CD4-positive, alpha-beta T cell treated with Interleukin-12 subunit alpha and Interleukin-12 subunit beta, for 1 hour (primary cell): ENCODE data around the gene RNPEP.
"Not testable (repeated sequence)": the region's sequence is repeated elsewhere in the genome, so short reads cannot be mapped to it uniquely, and the experiment has no call there.

Source experiments
- DNase-seq: peaks from one replicate; pipeline ENCODE4 v3.0.0-alpha.2; 2020

Gene RNPEP

DNA sequence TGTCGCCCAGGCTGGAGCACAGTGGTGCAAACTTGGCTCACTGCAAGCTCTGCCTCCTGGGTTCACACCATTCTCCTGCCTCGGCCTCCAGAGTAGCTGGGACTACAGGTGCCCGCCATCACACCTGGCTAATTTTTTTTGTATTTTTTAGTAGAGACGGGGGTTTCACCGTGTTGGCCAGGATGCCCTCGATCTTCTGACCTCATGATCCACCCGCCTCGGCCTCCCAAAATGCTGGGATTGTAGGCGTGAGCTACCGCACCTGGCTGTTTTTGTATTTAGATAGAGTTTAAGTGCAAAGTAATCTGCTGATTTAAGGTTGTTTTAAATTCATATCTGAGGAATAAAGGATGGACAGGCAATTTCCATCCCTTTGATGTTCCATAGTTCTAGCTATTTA, 20.1 kb upstream of the RNPEP start:
- DNase-seq, result not testable (repeated sequence)

GRCh38 chr1:201964261-201964660, 18.2 kb upstream of the RNPEP start:
- DNase-seq, result no peak

- no peak for DNase-seq
Observed at GRCh38 chr1:201966171-201966570, 16.3 kb upstream of the RNPEP start.

GRCh38 chr1:201968202-201968925, 14.1 kb upstream of the RNPEP start:
- DNase-seq, result no peak

DNA sequence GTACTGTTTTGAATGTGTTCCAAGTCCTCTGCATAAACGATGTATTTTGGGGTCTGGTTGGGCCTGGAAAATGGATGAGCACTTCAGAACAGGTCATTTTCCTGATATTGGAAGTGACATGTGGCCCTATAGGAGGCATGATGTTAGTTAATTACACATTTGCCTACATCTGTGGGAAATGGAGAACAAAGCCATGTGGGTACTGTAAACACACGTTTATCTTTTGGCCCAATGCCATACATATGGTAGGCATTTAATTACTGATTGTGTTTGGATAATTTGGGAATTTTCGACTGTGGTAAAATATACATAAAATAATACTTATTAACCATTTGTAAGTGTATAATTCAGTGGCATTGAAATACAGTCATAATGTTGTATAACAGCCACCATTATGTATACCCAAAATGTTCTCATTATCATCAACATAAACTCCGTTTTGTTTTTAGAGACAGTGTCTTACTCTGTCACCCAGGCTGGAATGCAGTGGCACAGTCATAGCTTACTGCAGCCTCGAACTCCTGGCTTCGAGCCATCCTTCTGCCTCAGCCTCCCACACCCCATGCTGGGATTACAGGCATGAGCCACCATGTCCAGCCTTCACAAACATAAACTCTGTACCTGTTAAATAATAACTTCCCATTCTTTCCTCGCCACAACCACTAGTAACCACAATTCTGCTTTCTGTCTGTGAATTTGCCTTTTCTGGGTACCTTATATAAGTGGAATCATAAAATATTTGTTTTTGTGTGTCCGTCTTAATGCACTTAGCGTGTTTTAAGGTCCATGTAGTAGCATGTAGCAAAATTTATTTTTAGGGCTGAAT, 11.9 kb upstream of the RNPEP start:
- DNase-seq, result no peak

GRCh38 chr1:201982082-201982622, 296 bp upstream of the RNPEP start:
- peak; percentile 77 for DNase-seq

DNA sequence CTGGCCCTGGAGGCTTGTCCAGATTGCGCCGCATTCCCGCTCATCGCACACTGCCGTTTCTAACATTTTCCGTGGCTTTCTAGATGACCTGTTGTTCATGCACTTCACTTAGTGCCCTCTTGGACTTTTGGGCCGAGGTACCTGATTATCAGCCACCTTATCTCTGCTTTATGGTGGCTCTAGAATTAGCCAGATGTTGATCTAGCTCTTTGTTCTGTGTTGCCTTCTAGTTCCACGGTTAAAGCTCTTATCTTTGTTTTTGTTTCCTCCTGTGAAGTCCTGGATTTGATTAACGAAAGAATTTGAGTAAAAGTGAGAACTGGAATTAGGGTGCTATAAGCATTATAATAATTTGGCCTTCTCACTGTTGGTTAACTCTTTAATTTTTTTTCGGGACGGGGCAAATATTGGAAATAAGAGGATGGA, 945 bp downstream of the RNPEP start:
- no peak for DNase-seq

DNA sequence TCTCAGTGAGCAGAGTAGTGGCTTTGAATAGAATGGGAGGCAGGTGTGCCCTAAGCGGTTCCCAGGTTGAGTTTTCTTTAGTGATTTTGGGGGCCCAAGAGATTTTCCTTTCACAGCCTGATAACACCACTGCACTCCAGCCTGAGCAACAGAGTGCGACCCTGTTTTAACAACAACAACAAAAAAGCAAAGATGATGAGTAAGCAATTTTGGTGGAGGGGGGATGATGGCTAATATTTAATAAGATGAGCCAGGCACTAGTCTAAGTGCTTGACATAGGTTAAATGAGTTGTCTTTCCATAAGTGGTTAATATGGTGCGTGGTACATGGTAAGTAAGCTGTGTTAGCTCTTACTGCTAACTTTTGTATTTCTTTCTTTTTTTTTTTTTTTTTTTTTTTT, 2.0 kb downstream of the RNPEP start:
- DNase-seq, result no peak

GRCh38 chr1:201985355-201985754, 2.9 kb downstream of the RNPEP start:
- DNase-seq, result no peak

DNA sequence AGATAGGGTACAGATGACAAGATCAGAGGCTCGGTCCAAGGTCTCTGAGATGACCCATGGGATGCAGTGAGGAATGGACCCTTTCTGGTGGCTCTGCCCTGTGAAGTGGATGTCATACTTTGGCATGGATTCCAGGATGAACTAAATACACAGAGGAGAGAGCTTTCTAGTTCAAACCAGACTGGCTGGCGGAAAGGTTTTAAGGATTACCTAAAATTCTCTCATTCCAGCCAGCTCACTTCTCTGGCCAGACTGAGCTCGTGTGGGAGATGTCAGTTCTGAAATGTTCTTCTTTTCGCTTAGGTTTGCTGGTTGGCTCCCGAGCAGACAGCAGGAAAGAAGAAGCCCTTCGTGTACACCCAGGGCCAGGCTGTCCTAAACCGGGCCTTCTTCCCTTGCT, 6.2 kb downstream of the RNPEP start:
- DNase-seq, result no peak

DNA sequence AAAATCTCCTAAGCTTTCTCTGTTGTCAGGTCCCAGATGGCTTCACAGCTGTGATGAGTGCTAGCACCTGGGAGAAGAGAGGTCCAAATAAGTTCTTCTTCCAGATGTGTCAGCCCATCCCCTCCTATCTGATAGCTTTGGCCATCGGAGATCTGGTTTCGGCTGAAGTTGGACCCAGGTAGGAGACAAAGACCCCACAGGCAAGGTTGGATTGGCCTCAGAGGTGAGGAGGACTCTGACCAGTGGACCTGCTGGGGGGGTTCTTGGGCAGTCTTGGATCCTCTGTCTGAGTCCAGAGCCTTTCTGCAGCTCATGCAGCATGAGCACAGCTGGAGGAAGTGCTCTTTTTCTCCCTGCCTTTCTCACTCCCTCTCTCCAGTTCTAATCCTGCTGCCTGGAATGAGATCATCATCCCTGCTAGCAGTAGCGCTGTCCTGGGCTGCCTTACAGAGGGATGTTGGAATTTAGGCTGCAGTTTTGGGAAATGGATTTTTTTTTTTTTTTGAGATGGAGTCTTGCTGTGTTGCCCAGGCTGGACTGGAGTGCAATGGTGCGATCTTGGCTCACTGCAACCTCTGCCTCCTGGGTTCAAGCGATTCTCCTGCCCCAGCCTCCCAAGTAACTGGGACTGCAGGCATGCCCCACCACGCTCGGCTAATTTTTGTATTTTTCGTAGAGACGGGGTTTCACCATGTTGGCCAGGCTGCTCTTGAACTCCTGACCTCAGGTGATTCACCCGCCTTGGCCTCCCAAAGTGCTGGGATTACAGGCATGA, 7.1 kb downstream of the RNPEP start:
- DNase-seq, result no peak

DNA sequence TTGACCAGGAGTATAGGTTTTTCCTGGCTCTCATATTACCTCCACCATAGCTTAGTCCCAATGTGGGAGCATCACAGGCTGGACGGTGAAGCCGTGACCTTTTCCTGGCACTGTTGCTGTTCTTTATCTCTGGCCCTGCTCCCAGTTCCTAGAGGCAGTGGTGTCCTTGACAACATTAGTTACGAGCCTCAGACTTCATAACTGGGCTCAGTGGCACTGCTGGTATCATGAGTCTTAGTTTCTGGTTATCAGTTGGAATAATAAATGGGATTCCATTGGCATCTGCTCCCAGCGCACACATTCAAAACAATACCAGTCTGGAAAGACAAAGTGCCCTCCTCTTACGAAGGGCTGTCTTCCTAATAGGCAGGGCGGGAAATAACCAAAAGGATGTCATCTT, 8.0 kb downstream of the RNPEP start:
- DNase-seq, result no peak

DNA sequence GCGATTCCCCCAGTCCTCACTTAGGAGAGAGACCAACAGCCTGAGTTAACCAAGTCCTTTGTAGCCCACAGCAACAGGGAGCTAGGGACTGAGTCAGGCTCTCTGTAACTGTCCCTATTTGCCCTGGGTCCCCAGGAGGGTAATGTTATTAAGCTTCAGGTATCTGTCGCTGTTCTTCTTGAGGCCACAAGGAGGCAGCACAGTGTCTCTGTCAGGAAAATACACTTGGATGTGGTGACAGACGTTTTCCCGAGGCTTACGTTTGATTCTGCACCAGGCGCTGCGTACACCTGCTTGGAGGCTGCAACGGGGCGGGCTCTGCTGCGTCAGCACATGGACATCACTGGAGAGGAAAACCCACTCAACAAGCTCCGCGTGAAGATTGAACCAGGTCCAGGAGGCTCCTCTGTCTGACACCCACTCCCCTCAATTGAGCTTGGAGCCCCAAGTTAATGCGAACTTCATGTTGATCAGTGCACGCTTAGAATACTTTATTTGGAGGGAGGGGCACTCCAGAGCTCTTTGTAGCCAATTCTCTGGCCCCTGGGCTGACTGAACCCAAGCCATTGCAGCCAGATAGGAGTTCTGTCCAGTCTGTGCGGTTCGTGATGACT, 17.3 kb downstream of the RNPEP start:
- peak; percentile 39 for DNase-seq

DNA sequence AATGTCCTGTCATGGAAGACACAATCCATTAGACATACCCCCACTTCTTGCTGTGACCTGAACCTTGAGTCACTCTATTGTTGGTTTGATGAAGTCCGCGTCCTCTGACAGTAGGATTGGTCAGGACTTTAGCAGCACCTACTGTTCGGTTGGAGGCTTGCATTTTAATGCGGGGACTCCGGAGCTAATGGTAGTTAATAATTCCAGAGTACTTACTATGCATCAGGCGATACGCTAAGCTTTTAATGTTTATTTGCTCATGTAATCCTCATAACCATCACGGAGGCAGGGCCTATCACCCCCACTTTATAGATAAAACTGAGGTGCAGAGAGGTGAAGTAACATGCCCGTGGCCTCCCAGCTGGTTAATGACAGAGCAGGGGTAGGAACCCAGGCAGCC, 20.1 kb downstream of the RNPEP start:
- no peak for DNase-seq

DNA sequence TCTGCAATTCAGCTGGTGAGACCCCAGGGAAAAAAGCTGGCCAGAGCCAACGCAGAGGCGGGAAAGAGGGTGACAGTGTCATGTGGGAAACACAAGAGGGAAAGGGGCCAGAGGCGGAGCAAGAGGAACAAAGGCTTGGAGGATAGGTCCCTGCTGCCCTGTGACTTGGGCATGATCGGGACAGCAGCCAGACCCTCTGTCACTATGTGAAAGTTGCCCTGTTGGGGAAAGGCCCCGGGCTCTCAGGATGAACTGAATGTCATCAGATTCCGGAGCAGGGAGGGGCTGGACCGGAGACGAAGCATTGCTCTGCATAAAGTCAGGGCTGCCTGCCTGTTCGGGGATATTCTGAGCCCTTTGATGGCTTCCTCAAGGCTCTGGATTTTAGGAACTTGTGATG, 22.3 kb downstream of the RNPEP start:
- DNase-seq, result no peak

DNA sequence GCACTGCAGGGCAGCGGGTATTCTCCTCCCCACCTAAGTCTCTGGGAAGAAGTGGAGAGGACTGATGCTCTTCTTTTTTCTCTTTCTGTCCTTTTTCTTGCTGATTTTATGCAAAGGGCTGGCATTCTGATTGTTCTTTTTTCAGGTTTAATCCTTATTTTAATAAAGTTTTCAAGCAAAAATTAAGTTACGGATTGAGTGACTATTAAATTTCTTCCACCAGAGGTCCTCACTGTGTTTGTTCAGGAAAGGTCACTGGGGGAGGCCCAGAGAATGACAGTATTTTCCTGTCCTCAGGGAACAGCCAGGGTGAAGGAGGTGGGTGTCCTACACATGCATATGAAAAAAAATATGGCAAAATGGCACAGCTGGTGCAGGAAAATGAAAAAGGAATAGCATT, 23.5 kb downstream of the RNPEP start:
- no peak for DNase-seq

- no peak for DNase-seq
Observed at GRCh38 chr1:202007304-202007703, 24.9 kb downstream of the RNPEP start.

DNA sequence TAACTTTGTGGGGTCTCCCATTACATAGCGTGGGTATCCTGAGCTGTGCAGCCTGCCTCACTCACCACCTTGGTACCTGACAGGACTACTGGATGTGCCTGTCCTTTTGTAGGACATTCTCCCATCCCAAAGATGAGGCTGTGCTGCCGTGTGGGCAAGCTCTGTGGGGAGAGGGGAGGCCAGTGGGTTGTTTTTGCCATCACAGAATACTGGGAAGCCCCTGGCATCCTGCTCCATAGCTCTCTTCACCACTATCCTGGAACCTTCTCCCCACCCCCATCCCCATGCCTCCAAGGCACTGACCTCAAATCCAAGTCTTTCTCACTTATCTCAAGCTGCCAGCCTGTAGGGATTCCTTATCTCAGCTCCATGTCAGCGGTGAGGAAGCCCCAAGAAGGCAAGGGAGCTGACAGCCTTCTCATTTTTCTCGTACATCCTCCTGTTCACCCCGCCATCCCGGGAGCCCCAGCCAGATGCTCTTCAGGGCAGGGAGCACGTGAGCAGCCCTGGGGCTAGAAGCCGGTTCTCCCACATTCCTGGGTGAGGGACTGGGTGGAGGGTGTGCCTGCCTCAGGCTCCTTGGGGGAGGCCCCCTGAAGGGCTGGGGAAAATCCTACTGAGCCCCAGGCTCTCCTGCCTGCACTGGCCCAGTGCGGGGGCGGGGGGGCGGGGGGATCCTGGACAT, 25.5 kb downstream of the RNPEP start:
- DNase-seq, result no peak

DNA sequence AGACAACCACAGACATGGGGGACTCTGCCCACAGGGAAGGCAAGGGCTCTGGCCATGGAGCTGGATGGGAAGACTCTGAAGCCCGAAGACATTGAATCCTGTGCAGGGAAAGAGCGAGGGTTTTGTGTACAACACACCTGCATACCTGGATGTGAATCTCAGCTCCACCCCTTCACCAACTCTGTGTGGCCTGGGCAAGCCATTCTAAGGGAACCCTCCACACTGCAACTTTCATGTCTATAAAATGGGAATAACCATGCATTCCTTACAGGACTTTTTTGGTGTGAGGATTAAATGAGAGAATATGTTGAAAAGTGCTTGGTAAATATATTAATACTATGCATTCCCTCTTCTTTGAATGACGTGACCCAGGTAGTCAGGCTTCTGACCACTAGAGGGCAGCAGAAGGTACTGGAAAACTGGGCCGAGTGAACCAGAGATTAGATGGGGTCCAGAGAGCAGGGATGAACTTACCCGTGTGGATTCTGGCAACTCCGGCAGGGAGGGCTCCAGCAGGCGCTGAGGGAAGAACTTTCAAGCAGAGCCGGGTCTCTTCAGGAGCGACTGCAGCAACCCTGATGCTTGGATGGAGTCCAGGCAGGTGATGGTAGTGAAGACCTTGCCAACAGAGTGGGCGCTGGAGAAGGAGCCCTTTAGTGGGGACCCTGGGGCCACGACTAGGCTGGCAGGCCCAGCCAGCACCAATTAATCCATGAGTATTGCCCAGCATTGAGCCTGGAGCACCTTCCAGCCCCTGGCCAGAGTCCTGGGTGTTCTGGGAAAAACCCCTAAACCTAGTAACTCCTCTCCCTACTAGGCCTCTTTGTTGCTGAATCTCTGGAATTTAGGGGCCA, 27.1 kb downstream of the RNPEP start:
- DNase-seq, result peak; percentile 57

- DNase-seq, result no peak
Observed at GRCh38 chr1:202010180-202011015, 27.9 kb downstream of the RNPEP start, which contains the start of gene ELF3. TSS of gene ELF3 (plus strand) at chr1:202010587. CDS start at chr1:202011137, 550 bp downstream.
